ENCODE data around the gene HIBADH. TPM values are rescaled to one million over a fixed set of nuclear protein-coding genes. Genes with fewer than 3 reads are reported as not detected.

The HIBADH gene
- total RNA-seq, 1 experiment from 2014 or later = 23.2 TPM

DNA sequence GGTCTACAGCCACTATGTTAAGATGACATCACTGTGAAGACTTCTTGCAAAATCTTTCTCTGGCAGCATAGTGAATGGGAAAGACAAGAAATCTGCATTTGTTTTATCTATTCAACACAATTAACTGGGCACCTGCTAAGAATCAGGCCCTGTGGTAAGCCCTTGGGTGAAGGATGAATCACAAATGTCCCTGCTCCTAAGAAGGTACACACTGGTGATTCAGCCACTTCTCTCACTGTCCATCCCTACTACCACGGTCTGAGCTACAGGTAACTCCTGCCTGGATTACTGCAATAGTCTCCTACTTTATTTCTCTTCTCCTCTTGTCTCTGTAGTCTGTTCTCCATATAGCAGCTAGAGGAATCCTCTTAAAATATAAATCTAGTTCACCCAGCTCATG is 116.1 kb downstream of the HIBADH start:
- Mint-ChIP-seq H3K4me3 (no peak overlapping the region), H3K4me1 (peaks cover 32 to 35% of the 10 kb centered on the region in 2 experiments)
- no peak overlapping the region for H4K5ac ChIP-seq (ENCODE audit: insufficient read length, low read depth, low read length)

More for the DNA sequence above, 116.1 kb downstream of the HIBADH start:
- no peak overlapping the region for H3K56ac ChIP-seq (ENCODE audit: insufficient read length, low read depth, low read length)
- H3K9me3 Mint-ChIP-seq = no peaks in the 10 kb centered on the region
- no peaks in the 10 kb centered on the region for H3K79me1 ChIP-seq (ENCODE audit: insufficient read depth, low read depth, low read length, poor library complexity, severe bottlenecking)
- no peak overlapping the region for H3K4me2 ChIP-seq (ENCODE audit: insufficient read depth, insufficient read length, low read length)
- no peaks in the 10 kb centered on the region for H3K9me3 ChIP-seq (ENCODE audit: control insufficient read depth, low read depth, low read length)
- H3T11ph ChIP-seq (ENCODE audit: low read length) = no peak overlapping the region
- TF ChIP-seq CTCF (conservative IDR thresholded peaks at IDR 0.05) = no peak
- H2AK5ac ChIP-seq (ENCODE audit: insufficient read length, low read length) = no peak overlapping the region
- WGBS (ENCODE audit: extremely low coverage, insufficient read length, low lambda C conversion rate) = no CpG with 5 or more reads among the region's 1 CpG
- H3K23me2 ChIP-seq (ENCODE audit: insufficient read length, low read depth, low read length, poor library complexity, severe bottlenecking) = no peaks in the 10 kb centered on the region
- H3K27ac Mint-ChIP-seq = no peak overlapping the region; a peak in 1 of 7 replicates
- no peak overlapping the region for H2BK20ac ChIP-seq (ENCODE audit: low read depth, low read length, poor library complexity, severe bottlenecking)
- H2AFZ ChIP-seq (ENCODE audit: low read length) = no peak overlapping the region
- peaks cover 3 to 13% (median 3%) of the 10 kb centered on the region in 3 experiments; a peak in 6 of 7 replicates for H3K36me3 Mint-ChIP-seq (ENCODE audit: insufficient read depth in 1 of 3, low read depth in 3 of 3)
- no peak overlapping the region for H3K9ac ChIP-seq (ENCODE audit: extremely low read depth, insufficient read length, low read length)
- H3K4ac ChIP-seq (ENCODE audit: low read depth, low read length) = no peak overlapping the region
- peaks cover 3% of the 10 kb centered on the region for H3K4me1 ChIP-seq (ENCODE audit: insufficient read depth, low read length)
- no peak overlapping the region for H3K14ac ChIP-seq (ENCODE audit: insufficient read depth, low read length)
- no peaks in the 10 kb centered on the region for H3K27me3 Mint-ChIP-seq (ENCODE audit: low read depth)
- no peak overlapping the region for H2BK5ac ChIP-seq (ENCODE audit: insufficient read length, low read length)
- H4K91ac ChIP-seq (ENCODE audit: insufficient read length, low read depth, low read length) = no peak overlapping the region
- H4K8ac ChIP-seq (replicated peaks; ENCODE audit: insufficient read length, low read depth, low read length) = no peak overlapping the region
- H3K23ac ChIP-seq (ENCODE audit: insufficient read length, low read depth, low read length) = no peak overlapping the region
- H3K27ac ChIP-seq (ENCODE audit: insufficient read length, low read depth, low read length) = no peak overlapping the region
- no peaks in the 10 kb centered on the region for H3K27me3 ChIP-seq (ENCODE audit: insufficient read depth, low read length)
- DNase-seq = no peak
- no peak overlapping the region for H2BK12ac ChIP-seq (ENCODE audit: insufficient read length, low read depth, low read length)
- H3K79me2 ChIP-seq (ENCODE audit: insufficient read depth, low read length) = no peaks in the 10 kb centered on the region
- no peaks in the 10 kb centered on the region for H4K20me1 ChIP-seq (ENCODE audit: control insufficient read depth, insufficient read depth, insufficient read length)
- no peak overlapping the region for H3K18ac ChIP-seq (ENCODE audit: insufficient read length, low read depth, low read length)
- no peak overlapping the region for H2BK120ac ChIP-seq (ENCODE audit: low read depth, low read length, poor library complexity, severe bottlenecking)
- no peak overlapping the region for H2BK15ac ChIP-seq (ENCODE audit: low read depth, low read length)

Measured in H9 (cell line).